Stimulated activated memory B cell treated with anti-CD40 and anti-IgM and Interleukin-4, amounts not matched to agents 10 μg/mL and 1 μg/mL and 100 μg/mL, for 72 hours (primary cell): ENCODE data around the gene ELOA2.
"Not testable (repeated sequence)": the region's sequence is repeated elsewhere in the genome, so short reads cannot be mapped to it uniquely, and the experiment has no call there.

Source experiments
- ATAC-seq: fragments of 150-1000 bp; cut with Tn5 transposase; 2 replicates; pipeline ENCODE4 v1.10.0; 2021
- H3K27ac Mint-ChIP-seq: one replicate; pipeline ENCODE4 v1.8.0; 2022; ENCODE audit warnings: mild to moderate bottlenecking, mixed read lengths
- H3K27me3 Mint-ChIP-seq: one replicate; pipeline ENCODE4 v1.8.0; 2022; ENCODE audit warnings: mixed read lengths
- H3K36me3 Mint-ChIP-seq: one replicate; pipeline ENCODE4 v1.8.0; 2022; ENCODE audit warnings: mixed read lengths
- H3K4me1 Mint-ChIP-seq: one replicate; pipeline ENCODE4 v1.8.0; 2022; ENCODE audit warnings: mixed read lengths
- H3K4me3 Mint-ChIP-seq: one replicate; pipeline ENCODE4 v1.8.0; 2022; ENCODE audit warnings: mild to moderate bottlenecking, moderate library complexity, mixed read lengths
- H3K9me3 Mint-ChIP-seq: one replicate; pipeline ENCODE4 v1.8.0; 2022; ENCODE audit warnings: mixed read lengths

The ELOA2 gene

GRCh38 chr18:47035156-47035671 lies at the start of gene ELOA2:
Gene ELOA2, minus strand, starts transcription at chr18:47035621. Its CDS starts 357 bp downstream, at chr18:47035264.
- Mint-ChIP-seq H3K27me3 (peaks cover 11% of the 10 kb centered on the region), H3K9me3 (no peaks in the 10 kb centered on the region), H3K4me1 (no peaks in the 10 kb centered on the region), H3K4me3 (no peak within 1 kb of the TSS), H3K36me3 (no peaks in the 10 kb centered on the region), H3K27ac (no peak within 1 kb of the TSS)
- ATAC-seq = no peak

GRCh38 chr18:47081578-47081977 lies 46.2 kb upstream of the ELOA2 start:
- H3K27me3 Mint-ChIP-seq = no peaks in the 10 kb centered on the region
- no peak overlapping the region for H3K4me3 Mint-ChIP-seq
- H3K36me3 Mint-ChIP-seq = peaks cover 16% of the 10 kb centered on the region
- no peak for ATAC-seq
- no peaks in the 10 kb centered on the region for H3K9me3 Mint-ChIP-seq
- no peak overlapping the region for H3K27ac Mint-ChIP-seq
- H3K4me1 Mint-ChIP-seq = no peaks in the 10 kb centered on the region

- Mint-ChIP-seq H3K27me3 (no peaks in the 10 kb centered on the region), H3K36me3 (peaks cover 12% of the 10 kb centered on the region), H3K27ac (no peak overlapping the region), H3K4me3 (no peak overlapping the region), H3K9me3 (no peaks in the 10 kb centered on the region), H3K4me1 (no peaks in the 10 kb centered on the region)
- no peak for ATAC-seq
Observed at GRCh38 chr18:47080872-47081271, 45.5 kb upstream of the ELOA2 start.

- no peak overlapping the region for H3K27ac Mint-ChIP-seq
- H3K4me3 Mint-ChIP-seq = no peak overlapping the region
- H3K27me3 Mint-ChIP-seq = no peaks in the 10 kb centered on the region
- no peaks in the 10 kb centered on the region for H3K4me1 Mint-ChIP-seq
- ATAC-seq = no peak
- H3K9me3 Mint-ChIP-seq = no peaks in the 10 kb centered on the region
- H3K36me3 Mint-ChIP-seq = peaks cover 7% of the 10 kb centered on the region
Observed at GRCh38 chr18:47077111-47077510, 41.7 kb upstream of the ELOA2 start.

GRCh38 chr18:47075098-47075883 lies 39.9 kb upstream of the ELOA2 start:
- peaks cover 7% of the 10 kb centered on the region for H3K36me3 Mint-ChIP-seq
- no peaks in the 10 kb centered on the region for H3K9me3 Mint-ChIP-seq
- no peaks in the 10 kb centered on the region for H3K4me1 Mint-ChIP-seq
- H3K27ac Mint-ChIP-seq = no peak overlapping the region
- no peak for ATAC-seq
- H3K4me3 Mint-ChIP-seq = no peak overlapping the region
- H3K27me3 Mint-ChIP-seq = no peaks in the 10 kb centered on the region

GRCh38 chr18:47067648-47068047 lies 32.2 kb upstream of the ELOA2 start:
- H3K36me3 Mint-ChIP-seq = no peaks in the 10 kb centered on the region
- ATAC-seq = no peak
- H3K27ac Mint-ChIP-seq = no peak overlapping the region
- no peaks in the 10 kb centered on the region for H3K4me1 Mint-ChIP-seq
- no peak overlapping the region for H3K4me3 Mint-ChIP-seq
- no peaks in the 10 kb centered on the region for H3K27me3 Mint-ChIP-seq
- no peaks in the 10 kb centered on the region for H3K9me3 Mint-ChIP-seq

GRCh38 chr18:47063096-47063495 lies 27.7 kb upstream of the ELOA2 start:
- H3K4me3 Mint-ChIP-seq = no peak overlapping the region
- no peaks in the 10 kb centered on the region for H3K4me1 Mint-ChIP-seq
- ATAC-seq = no peak
- no peaks in the 10 kb centered on the region for H3K36me3 Mint-ChIP-seq
- H3K9me3 Mint-ChIP-seq = no peaks in the 10 kb centered on the region
- no peak overlapping the region for H3K27ac Mint-ChIP-seq
- H3K27me3 Mint-ChIP-seq = no peaks in the 10 kb centered on the region

- no peak for ATAC-seq
- Mint-ChIP-seq H3K27ac (no peak overlapping the region), H3K36me3 (no peaks in the 10 kb centered on the region), H3K4me1 (no peaks in the 10 kb centered on the region), H3K27me3 (no peaks in the 10 kb centered on the region), H3K4me3 (no peak overlapping the region), H3K9me3 (no peaks in the 10 kb centered on the region)
Observed at GRCh38 chr18:47062471-47062870, 27.1 kb upstream of the ELOA2 start.

GRCh38 chr18:47054369-47054768 lies 18.9 kb upstream of the ELOA2 start:
- H3K9me3 Mint-ChIP-seq = no peaks in the 10 kb centered on the region
- no peaks in the 10 kb centered on the region for H3K36me3 Mint-ChIP-seq
- no peak for ATAC-seq
- no peak overlapping the region for H3K4me3 Mint-ChIP-seq
- peaks cover 6% of the 10 kb centered on the region for H3K4me1 Mint-ChIP-seq
- H3K27me3 Mint-ChIP-seq = peaks cover 8% of the 10 kb centered on the region
- H3K27ac Mint-ChIP-seq = no peak overlapping the region

GRCh38 chr18:47050468-47050867 lies 15.0 kb upstream of the ELOA2 start:
- peaks cover 6% of the 10 kb centered on the region for H3K4me1 Mint-ChIP-seq
- no peak overlapping the region for H3K27ac Mint-ChIP-seq
- no peak overlapping the region for H3K4me3 Mint-ChIP-seq
- ATAC-seq = no peak
- no peaks in the 10 kb centered on the region for H3K9me3 Mint-ChIP-seq
- peaks cover 8% of the 10 kb centered on the region for H3K27me3 Mint-ChIP-seq
- H3K36me3 Mint-ChIP-seq = no peaks in the 10 kb centered on the region

GRCh38 chr18:47040982-47041381 lies 5.6 kb upstream of the ELOA2 start:
- H3K27ac Mint-ChIP-seq = no peak overlapping the region
- H3K36me3 Mint-ChIP-seq = no peaks in the 10 kb centered on the region
- no peak overlapping the region for H3K4me3 Mint-ChIP-seq
- no peak for ATAC-seq
- peaks cover 30% of the 10 kb centered on the region for H3K27me3 Mint-ChIP-seq
- H3K9me3 Mint-ChIP-seq = no peaks in the 10 kb centered on the region
- no peaks in the 10 kb centered on the region for H3K4me1 Mint-ChIP-seq

GRCh38 chr18:47036927-47037578 lies 1.6 kb upstream of the ELOA2 start:
- Mint-ChIP-seq H3K27ac (no peak overlapping the region), H3K36me3 (no peaks in the 10 kb centered on the region), H3K4me3 (no peak overlapping the region), H3K9me3 (no peaks in the 10 kb centered on the region), H3K27me3 (peaks cover 21% of the 10 kb centered on the region), H3K4me1 (no peaks in the 10 kb centered on the region)
- no peak for ATAC-seq

- no peaks in the 10 kb centered on the region for H3K9me3 Mint-ChIP-seq
- H3K27ac Mint-ChIP-seq = no peak overlapping the region
- H3K4me1 Mint-ChIP-seq = no peaks in the 10 kb centered on the region
- no peak overlapping the region for H3K4me3 Mint-ChIP-seq
- H3K36me3 Mint-ChIP-seq = no peaks in the 10 kb centered on the region
- ATAC-seq = no peak
- peaks cover 14% of the 10 kb centered on the region for H3K27me3 Mint-ChIP-seq
Observed at GRCh38 chr18:47036298-47036874, 965 bp upstream of the ELOA2 start.

GRCh38 chr18:47034591-47034990 lies 830 bp downstream of the ELOA2 start:
- not testable (repeated sequence) for ATAC-seq, H3K27ac Mint-ChIP-seq, H3K9me3 Mint-ChIP-seq, H3K36me3 Mint-ChIP-seq, H3K4me1 Mint-ChIP-seq, H3K4me3 Mint-ChIP-seq, H3K27me3 Mint-ChIP-seq

- no peak overlapping the region for H3K27ac Mint-ChIP-seq
- H3K27me3 Mint-ChIP-seq = no peaks in the 10 kb centered on the region
- H3K9me3 Mint-ChIP-seq = no peaks in the 10 kb centered on the region
- ATAC-seq = no peak
- H3K4me1 Mint-ChIP-seq = no peaks in the 10 kb centered on the region
- H3K36me3 Mint-ChIP-seq = no peaks in the 10 kb centered on the region
- no peak overlapping the region for H3K4me3 Mint-ChIP-seq
Observed at GRCh38 chr18:47032945-47033344, 2.5 kb downstream of the ELOA2 start.

GRCh38 chr18:47030887-47031286 lies 4.5 kb downstream of the ELOA2 start:
- not testable (repeated sequence) for ATAC-seq, H3K27me3 Mint-ChIP-seq, H3K36me3 Mint-ChIP-seq, H3K27ac Mint-ChIP-seq, H3K4me3 Mint-ChIP-seq, H3K4me1 Mint-ChIP-seq, H3K9me3 Mint-ChIP-seq
